ENCODE results near the gene CLASRP.

- TF ChIP-seq, protein P1, sequence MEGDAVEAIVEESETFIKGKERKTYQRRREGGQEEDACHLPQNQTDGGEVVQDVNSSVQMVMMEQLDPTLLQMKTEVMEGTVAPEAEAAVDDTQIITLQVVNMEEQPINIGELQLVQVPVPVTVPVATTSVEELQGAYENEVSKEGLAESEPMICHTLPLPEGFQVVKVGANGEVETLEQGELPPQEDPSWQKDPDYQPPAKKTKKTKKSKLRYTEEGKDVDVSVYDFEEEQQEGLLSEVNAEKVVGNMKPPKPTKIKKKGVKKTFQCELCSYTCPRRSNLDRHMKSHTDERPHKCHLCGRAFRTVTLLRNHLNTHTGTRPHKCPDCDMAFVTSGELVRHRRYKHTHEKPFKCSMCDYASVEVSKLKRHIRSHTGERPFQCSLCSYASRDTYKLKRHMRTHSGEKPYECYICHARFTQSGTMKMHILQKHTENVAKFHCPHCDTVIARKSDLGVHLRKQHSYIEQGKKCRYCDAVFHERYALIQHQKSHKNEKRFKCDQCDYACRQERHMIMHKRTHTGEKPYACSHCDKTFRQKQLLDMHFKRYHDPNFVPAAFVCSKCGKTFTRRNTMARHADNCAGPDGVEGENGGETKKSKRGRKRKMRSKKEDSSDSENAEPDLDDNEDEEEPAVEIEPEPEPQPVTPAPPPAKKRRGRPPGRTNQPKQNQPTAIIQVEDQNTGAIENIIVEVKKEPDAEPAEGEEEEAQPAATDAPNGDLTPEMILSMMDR (IDR thresholded peaks at IDR 0.05) = no peak
- TF ChIP-seq POLR2AphosphoS5 (IDR thresholded peaks at IDR 0.05) = no peak
Observed at GRCh38 chr19:45030825-45031224, 8.0 kb upstream of the CLASRP start.

All from breast epithelium (tissue), 3 donors.